Kidney epithelial cell (primary cell): ENCODE measurements around the gene KMT2A. TPM values are rescaled to one million over a fixed set of nuclear protein-coding genes. Genes with fewer than 3 reads are reported as not detected.

Experiments used
- DNase-seq: peaks from one replicate; pipeline ENCODE4 v3.0.0-alpha.2; 2010; ENCODE audit warnings: low read depth
- H3K27me3 ChIP-seq: 2 replicates; pipeline ENCODE4 v1.6.0; 2011; ENCODE audit warnings: low read length; ENCODE audit not compliant: control insufficient read depth, insufficient read depth
- H3K36me3 ChIP-seq: 2 replicates; pipeline ENCODE4 v1.5.1; 2011; ENCODE audit warnings: low read length; ENCODE audit not compliant: control insufficient read depth, insufficient read depth
- H3K4me3 ChIP-seq: 2 replicates; pipeline ENCODE4 v1.5.1; 2011; ENCODE audit warnings: low read depth, mild to moderate bottlenecking, control low read depth, low read length
- CTCF ChIP-seq: IDR thresholded peaks from 2 replicates; pipeline ENCODE4 v1.5.1; 2011; ENCODE audit warnings: mild to moderate bottlenecking, moderate library complexity, low read length, control low read depth, inconsistent platforms; ENCODE audit not compliant: insufficient read depth, poor library complexity, severe bottlenecking
- total RNA-seq: library from RNA; depleted of rRNA; stranded (reverse); fragments of >200 nt; gene quantifications from 2 replicates; pipeline ENCODE4 v1.2.3, GENCODE V29; 2015

The KMT2A gene
- total RNA-seq, 1 donor from 2014 or later: 42.2 TPM

GRCh38 chr11:118442908-118443589, 6.8 kb downstream of the KMT2A start:
- no peak for TF ChIP-seq CTCF
- DNase-seq: no peak
- H3K4me3 ChIP-seq: no peak overlapping the region
- H3K36me3 ChIP-seq: no peaks in the 10 kb centered on the region
- H3K27me3 ChIP-seq: no peaks in the 10 kb centered on the region

- no peak for DNase-seq
- Histone ChIP-seq H3K27me3 (no peaks in the 10 kb centered on the region), H3K4me3 (no peak overlapping the region), H3K36me3 (no peaks in the 10 kb centered on the region)
- TF ChIP-seq CTCF: no peak
These were observed 7.4 kb downstream of the KMT2A start for GRCh38 chr11:118443590-118444218.

- Histone ChIP-seq H3K4me3 (no peak overlapping the region), H3K36me3 (no peaks in the 10 kb centered on the region), H3K27me3 (no peaks in the 10 kb centered on the region)
- no peak for TF ChIP-seq CTCF
- no peak for DNase-seq
These were observed 11.1 kb downstream of the KMT2A start for GRCh38 chr11:118447423-118447822.

- Histone ChIP-seq H3K4me3 (no peak overlapping the region), H3K27me3 (no peaks in the 10 kb centered on the region), H3K36me3 (no peaks in the 10 kb centered on the region)
- no peak for TF ChIP-seq CTCF
- DNase-seq: no peak
These were observed 12.0 kb downstream of the KMT2A start for GRCh38 chr11:118448294-118448693.

- TF ChIP-seq CTCF: no peak
- no peaks in the 10 kb centered on the region for H3K27me3 ChIP-seq
- no peaks in the 10 kb centered on the region for H3K36me3 ChIP-seq
- H3K4me3 ChIP-seq: no peak overlapping the region
- no peak for DNase-seq
These were observed 13.1 kb downstream of the KMT2A start for GRCh38 chr11:118449316-118449918.
